Hematopoietic multipotent progenitor cell treated with erythropoietin and hydrocortisone succinate and interleukin-3 and kit ligand, for 17 days (in vitro differentiated cells): ENCODE data around the gene PPAT.
"Not testable (repeated sequence)": the region's sequence is repeated elsewhere in the genome, so short reads cannot be mapped to it uniquely, and the experiment has no call there.

Experiments used
- DNase-seq: peaks from one replicate; pipeline ENCODE4 v3.0.0-alpha.2; 2015; ENCODE audit warnings: low spot score

Gene PPAT

GRCh38 chr4:56386091-56386490 is 49.3 kb downstream of the PPAT start:
- DNase-seq, result no peak

- no peak for DNase-seq
Measured at GRCh38 chr4:56375458-56375857, 60.0 kb downstream of the PPAT start.

GRCh38 chr4:56374956-56375355 is 60.5 kb downstream of the PPAT start:
- DNase-seq, result no peak

- no peak for DNase-seq
Measured at GRCh38 chr4:56372774-56373173, 62.6 kb downstream of the PPAT start.

DNA sequence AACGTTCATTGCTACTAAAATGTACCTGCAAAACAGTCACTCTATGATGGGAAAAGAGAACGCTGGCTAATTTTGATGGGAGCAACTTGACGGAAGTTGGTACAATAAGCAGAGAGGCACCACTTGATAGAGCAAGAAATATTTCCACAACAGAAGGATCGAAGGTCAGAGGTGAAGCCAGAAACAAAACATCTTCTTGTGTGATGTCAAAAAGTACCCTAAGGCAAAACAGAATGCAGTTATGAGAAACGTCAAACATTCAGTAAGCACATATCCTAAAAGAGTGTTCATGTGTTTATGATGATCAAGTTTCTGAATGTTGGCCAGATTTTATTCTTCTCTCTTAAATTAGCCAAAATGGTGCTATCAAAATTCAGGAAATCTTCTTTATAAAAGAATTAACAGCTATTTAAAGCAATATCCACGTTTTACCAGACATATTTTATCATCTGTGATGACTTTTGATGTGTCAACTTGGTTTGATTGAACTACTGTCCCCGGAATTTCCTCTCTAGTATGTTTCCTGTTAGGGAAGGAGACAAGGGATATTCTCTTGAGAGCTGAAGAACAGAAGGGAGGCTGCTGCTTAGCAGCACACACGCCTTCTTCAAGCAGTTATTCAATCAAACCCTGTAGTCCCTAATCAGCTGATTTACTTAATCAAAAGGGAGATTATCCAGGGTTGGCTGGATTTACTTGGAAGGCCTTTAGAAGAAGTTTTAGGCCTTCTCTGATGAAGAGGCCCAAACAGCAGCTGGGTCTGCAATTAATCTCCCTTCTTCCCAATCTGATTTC is 63.8 kb downstream of the PPAT start:
- no peak for DNase-seq

DNA sequence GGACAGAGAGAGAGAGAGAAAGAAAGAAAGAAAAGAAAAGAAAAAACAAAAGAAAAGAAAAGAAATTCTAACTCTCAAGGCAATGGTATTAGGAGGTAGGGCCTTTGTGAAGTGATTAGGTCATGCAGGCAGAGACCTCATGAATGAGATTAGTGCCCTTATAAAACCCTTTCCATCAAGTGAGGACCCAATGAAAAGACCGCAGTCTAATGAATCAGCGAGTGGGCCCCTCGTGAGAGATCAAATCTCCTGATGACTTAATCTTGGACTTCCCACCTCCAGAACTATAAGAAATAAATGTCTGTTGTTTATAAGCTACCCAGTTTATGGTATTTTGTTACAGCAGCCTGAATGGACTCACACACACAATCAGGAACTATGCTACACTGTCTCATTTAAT is 65.0 kb downstream of the PPAT start:
- no peak for DNase-seq

DNA sequence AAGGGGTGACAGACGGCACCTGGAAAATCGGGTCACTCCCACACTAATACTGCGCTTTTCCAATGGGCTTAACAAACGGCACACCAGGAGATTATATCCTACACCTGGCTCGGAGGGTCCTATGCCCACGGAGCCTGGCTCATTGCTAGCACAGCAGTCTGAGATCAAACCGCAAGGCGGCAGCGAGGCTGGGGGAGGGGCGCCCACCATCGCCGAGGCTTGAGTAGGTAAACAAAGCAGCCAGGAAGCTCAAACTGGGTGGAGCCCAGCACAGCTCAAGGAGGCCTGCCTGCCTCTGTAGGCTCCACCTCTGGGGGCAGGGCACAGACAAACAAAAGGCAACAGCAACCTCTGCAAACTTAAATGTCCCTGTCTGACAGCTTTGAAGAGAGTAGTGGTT is 72.4 kb downstream of the PPAT start:
- DNase-seq, result not testable (repeated sequence)

DNA sequence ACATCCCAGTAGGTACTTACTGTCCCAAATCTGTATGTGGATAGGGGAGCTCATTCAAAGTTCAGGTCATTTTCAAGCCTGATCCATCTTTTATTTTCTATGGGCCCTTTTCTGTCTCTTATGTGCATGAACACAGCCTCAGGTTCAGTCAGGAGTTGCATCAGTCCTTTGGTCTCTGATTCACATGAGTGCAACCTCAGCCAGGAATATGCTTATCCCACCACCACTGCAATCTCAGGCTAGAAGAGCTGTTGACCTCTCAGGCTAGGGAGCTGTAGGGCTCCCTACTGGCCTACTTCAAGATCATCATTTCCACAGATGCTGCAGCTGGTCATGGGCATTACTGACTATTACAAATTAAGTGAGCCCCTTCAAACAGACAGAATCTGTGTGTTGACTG is 75.3 kb downstream of the PPAT start:
- no peak for DNase-seq

DNA sequence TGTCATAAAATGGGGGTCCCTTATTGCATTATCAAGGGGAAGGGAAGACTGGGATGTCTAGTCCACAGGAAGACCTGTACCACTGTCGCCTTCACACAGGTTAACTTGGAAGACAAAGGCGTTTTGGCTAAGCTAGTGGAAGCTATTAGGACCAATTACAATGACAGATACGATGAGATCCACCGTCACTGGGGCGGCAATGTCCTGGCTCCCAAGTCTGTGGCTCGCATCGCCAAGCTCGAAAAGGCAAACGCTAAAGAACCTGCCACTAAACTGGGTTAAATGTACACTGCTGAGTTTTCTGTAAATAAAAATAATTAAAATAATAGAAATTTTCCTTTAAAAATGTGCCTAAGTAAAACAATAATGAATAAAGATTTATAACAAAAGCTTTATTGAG is 78.8 kb downstream of the PPAT start:
- no peak for DNase-seq

GRCh38 chr4:56348576-56348975 is 86.8 kb downstream of the PPAT start:
- no peak for DNase-seq

DNA sequence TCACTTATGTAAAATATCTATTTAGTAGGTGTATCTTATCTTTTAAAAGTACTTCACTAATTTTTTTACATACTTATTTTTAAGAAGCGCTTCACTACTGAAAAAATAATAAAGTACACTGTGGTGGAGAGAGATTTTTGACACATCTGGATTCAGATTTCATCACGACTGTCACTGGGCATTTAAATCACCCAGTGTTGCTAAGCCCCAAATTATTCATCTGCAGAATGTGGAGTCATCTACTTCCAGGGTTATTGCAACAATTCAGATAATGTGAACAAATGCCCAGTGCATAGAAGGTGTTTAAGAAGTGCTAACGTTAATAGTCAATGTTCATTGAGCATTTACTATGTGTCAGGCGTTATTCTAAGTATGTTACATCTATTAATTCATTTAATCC is 90.0 kb downstream of the PPAT start:
- DNase-seq, result no peak
